Measurements from ENCODE around the gene RCAN2.
"Not testable (repeated sequence)": the region's sequence is repeated elsewhere in the genome, so short reads cannot be mapped to it uniquely, and the experiment has no call there.

RCAN2 gene

GRCh38 chr6:46334442-46334841 is 156.8 kb downstream of the RCAN2 start:
- no peak for DNase-seq (ENCODE audit: low read depth in 2 of 2)

GRCh38 chr6:46333481-46333880 is 157.8 kb downstream of the RCAN2 start:
- no peak for DNase-seq (ENCODE audit: low read depth in 2 of 2)

- DNase-seq (ENCODE audit: low read depth in 2 of 2) = not testable (repeated sequence)
Observed at GRCh38 chr6:46332448-46332847, 158.8 kb downstream of the RCAN2 start.

- DNase-seq (ENCODE audit: low read depth in 2 of 2) = no peak
Observed at GRCh38 chr6:46331461-46331860, 159.8 kb downstream of the RCAN2 start.

- DNase-seq (ENCODE audit: low read depth in 2 of 2) = no peak
Observed at GRCh38 chr6:46329568-46329967, 161.7 kb downstream of the RCAN2 start.

GRCh38 chr6:46327779-46328178 is 163.5 kb downstream of the RCAN2 start:
- no peak for DNase-seq (ENCODE audit: low read depth in 2 of 2)

GRCh38 chr6:46325561-46326530 is 165.4 kb downstream of the RCAN2 start:
- no peak for DNase-seq (ENCODE audit: low read depth in 2 of 2)

GRCh38 chr6:46324706-46325105 is 166.5 kb downstream of the RCAN2 start:
- no peak for DNase-seq (ENCODE audit: low read depth in 2 of 2)

- DNase-seq (ENCODE audit: low read depth in 2 of 2) = no peak
Observed at GRCh38 chr6:46323966-46324622, 167.2 kb downstream of the RCAN2 start.

GRCh38 chr6:46323312-46323965 is 167.8 kb downstream of the RCAN2 start:
- no peak for DNase-seq (ENCODE audit: low read depth in 2 of 2)

- no peak for DNase-seq (ENCODE audit: low read depth in 2 of 2)
Observed at GRCh38 chr6:46320505-46320904, 170.7 kb downstream of the RCAN2 start.

GRCh38 chr6:46315589-46315988 is 175.7 kb downstream of the RCAN2 start:
- DNase-seq (ENCODE audit: low read depth in 2 of 2) = no peak

- DNase-seq (ENCODE audit: low read depth in 2 of 2) = no peak
Observed at GRCh38 chr6:46312654-46313053, 178.6 kb downstream of the RCAN2 start.

GRCh38 chr6:46310196-46310595 is 181.1 kb downstream of the RCAN2 start:
- DNase-seq (ENCODE audit: low read depth in 2 of 2) = no peak

GRCh38 chr6:46306431-46306830 is 184.8 kb downstream of the RCAN2 start:
- DNase-seq (ENCODE audit: low read depth in 2 of 2) = no peak

GRCh38 chr6:46305833-46306232 is 185.4 kb downstream of the RCAN2 start:
- DNase-seq (ENCODE audit: low read depth in 2 of 2) = no peak

- no peak for DNase-seq (ENCODE audit: low read depth in 2 of 2)
Observed at GRCh38 chr6:46305236-46305635, 186.0 kb downstream of the RCAN2 start.

GRCh38 chr6:46302816-46303215 is 188.4 kb downstream of the RCAN2 start:
- no peak for DNase-seq (ENCODE audit: low read depth in 2 of 2)

- DNase-seq (ENCODE audit: low read depth in 2 of 2) = no peak
Observed at GRCh38 chr6:46302176-46302575, 189.1 kb downstream of the RCAN2 start.

- no peak for DNase-seq (ENCODE audit: low read depth in 2 of 2)
Observed at GRCh38 chr6:46299253-46299652, 192.0 kb downstream of the RCAN2 start.

- DNase-seq (ENCODE audit: low read depth in 2 of 2) = no peak
Observed at GRCh38 chr6:46296586-46296985, 194.7 kb downstream of the RCAN2 start.

GRCh38 chr6:46293641-46294316 is 197.5 kb downstream of the RCAN2 start:
- DNase-seq (ENCODE audit: low read depth in 2 of 2) = no peak
